Thyroid gland (tissue), 4 donors: Measurements from ENCODE around the gene LLCFC1.

Experiments used
- CTCF ChIP-seq, 6 experiments: fragments of 200-600 bp in 3 of 6; fragments of 450-650 bp in 3 of 6; sonication (generic) in 3 of 6; IDR thresholded peaks; one replicate each; pipeline ENCODE4 v1.5.1; 2016 to 2019; ENCODE audit warnings: antibody characterized with exemption in 6 of 6, mild to moderate bottlenecking in 2 of 6, inconsistent platforms in 1 of 6, moderate library complexity in 1 of 6
- POLR2A ChIP-seq, 2 donors: fragments of 450-650 bp; IDR thresholded peaks; one replicate each; pipeline ENCODE4 v1.6.1; 2017; ENCODE audit warnings: antibody characterized with exemption in 2 of 2, mild to moderate bottlenecking in 2 of 2, moderate library complexity in 1 of 2

GRCh38 chr7:142968229-142968628 lies 28.9 kb downstream of the LLCFC1 start:
- TF ChIP-seq POLR2A (IDR thresholded peaks at IDR 0.05) (no peak), CTCF (IDR thresholded peaks at IDR 0.05) (no peak)
